Osteoblast (primary cell): ENCODE data around the gene NCKAP1. TPM values are rescaled to one million over a fixed set of nuclear protein-coding genes. Genes with fewer than 3 reads are reported as not detected.
A peak's percentile ranks its signal among the peaks of the same experiment; 100 is the strongest.

Source experiments
- DNase-seq: peaks from one replicate; pipeline ENCODE4 v3.0.0; 2011; ENCODE audit warnings: low spot score, mixed read lengths; ENCODE audit not compliant: insufficient read length; ENCODE audit errors: missing footprints
- H2AFZ ChIP-seq: 2 replicates; pipeline ENCODE4 v1.6.0; 2011; ENCODE audit warnings: mild to moderate bottlenecking, low read length
- H3K27ac ChIP-seq: 2 replicates; pipeline ENCODE4 v1.5.1; 2011; ENCODE audit warnings: mild to moderate bottlenecking, low read depth, low read length, moderate library complexity
- H3K27me3 ChIP-seq: 2 replicates; pipeline ENCODE4 v1.6.0; 2012; ENCODE audit warnings: mild to moderate bottlenecking, control low read depth, inconsistent platforms, low read length, moderate library complexity; ENCODE audit not compliant: insufficient read depth
- H3K36me3 ChIP-seq: 2 replicates; pipeline ENCODE4 v1.5.1; 2011; ENCODE audit warnings: mild to moderate bottlenecking, low read length, control low read depth, moderate library complexity; ENCODE audit not compliant: insufficient read depth
- H3K4me1 ChIP-seq: 2 replicates; pipeline ENCODE4 v1.5.1; 2011; ENCODE audit warnings: mild to moderate bottlenecking, low read length, control low read depth, moderate library complexity; ENCODE audit not compliant: insufficient read depth
- H3K4me2 ChIP-seq: 2 replicates; pipeline ENCODE4 v1.6.0; 2011; ENCODE audit warnings: mild to moderate bottlenecking, low read length; ENCODE audit not compliant: insufficient read depth
- H3K4me3 ChIP-seq: fragments of 200-600 bp; sonication (generic); 3 replicates; pipeline ENCODE4 v1.5.1; 2012; ENCODE audit warnings: mild to moderate bottlenecking, low read length, inconsistent platforms; ENCODE audit not compliant: insufficient read depth
- H3K79me2 ChIP-seq: 2 replicates; pipeline ENCODE4 v1.6.0; 2012; ENCODE audit warnings: mild to moderate bottlenecking, low read length, control low read depth, inconsistent platforms; ENCODE audit not compliant: insufficient read depth
- H3K9me3 ChIP-seq: 2 replicates; pipeline ENCODE4 v1.5.1; 2011; ENCODE audit warnings: low read depth, low read length, control low read depth
- H4K20me1 ChIP-seq: 2 replicates; pipeline ENCODE4 v1.6.0; 2012; ENCODE audit warnings: mild to moderate bottlenecking, low read length, control low read depth; ENCODE audit not compliant: insufficient read depth
- CTCF ChIP-seq: IDR thresholded peaks from 2 replicates; pipeline ENCODE4 v1.5.1; 2011; ENCODE audit warnings: mild to moderate bottlenecking, low read depth, low read length, moderate library complexity; ENCODE audit errors: extremely low read depth
- total RNA-seq: library from RNA; depleted of rRNA; stranded (reverse); fragments of >200 nt; gene quantifications from 2 replicates; pipeline ENCODE4 v1.2.3, GENCODE V29; 2012

Gene NCKAP1
- total RNA-seq, 1 donor = 209 TPM

DNA sequence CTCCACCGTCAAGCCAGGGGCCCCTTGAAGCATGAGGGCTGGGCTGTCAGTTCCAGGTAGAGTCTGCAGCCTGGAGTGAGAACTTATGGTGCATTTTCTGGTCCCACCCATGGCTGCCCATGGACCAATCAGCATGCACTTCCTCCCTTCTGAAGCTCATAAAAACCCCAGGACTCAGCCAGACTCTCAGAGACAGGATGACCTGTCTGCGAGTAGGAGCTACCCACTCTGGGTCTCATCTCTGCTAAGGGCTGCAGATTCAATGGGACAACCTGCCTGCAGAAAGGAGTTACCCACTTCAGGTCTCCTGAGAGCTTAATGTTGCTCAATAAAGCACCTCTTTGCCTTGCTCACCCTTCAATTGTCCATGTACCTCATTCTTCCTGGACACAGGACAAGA is 30.9 kb upstream of the NCKAP1 start:
- H4K20me1 ChIP-seq = no peaks in the 10 kb centered on the region
- no peak for TF ChIP-seq CTCF
- H3K4me1 ChIP-seq = no peaks in the 10 kb centered on the region
- H3K79me2 ChIP-seq = no peaks in the 10 kb centered on the region
- H3K9me3 ChIP-seq = no peaks in the 10 kb centered on the region
- no peak overlapping the region for H2AFZ ChIP-seq
- H3K27me3 ChIP-seq = no peaks in the 10 kb centered on the region
- no peak overlapping the region for H3K4me2 ChIP-seq
- no peak overlapping the region for H3K27ac ChIP-seq
- no peak for DNase-seq
- H3K4me3 ChIP-seq = no peak overlapping the region
- no peaks in the 10 kb centered on the region for H3K36me3 ChIP-seq

GRCh38 chr2:183068561-183068960 is 30.3 kb upstream of the NCKAP1 start:
- Histone ChIP-seq H3K79me2 (no peaks in the 10 kb centered on the region), H3K9me3 (no peaks in the 10 kb centered on the region), H3K4me3 (no peak overlapping the region), H4K20me1 (no peaks in the 10 kb centered on the region), H3K27me3 (no peaks in the 10 kb centered on the region), H3K27ac (no peak overlapping the region), H3K4me1 (no peaks in the 10 kb centered on the region), H3K36me3 (no peaks in the 10 kb centered on the region), H3K4me2 (no peak overlapping the region), H2AFZ (no peak overlapping the region)
- DNase-seq = no peak
- TF ChIP-seq CTCF = no peak

DNA sequence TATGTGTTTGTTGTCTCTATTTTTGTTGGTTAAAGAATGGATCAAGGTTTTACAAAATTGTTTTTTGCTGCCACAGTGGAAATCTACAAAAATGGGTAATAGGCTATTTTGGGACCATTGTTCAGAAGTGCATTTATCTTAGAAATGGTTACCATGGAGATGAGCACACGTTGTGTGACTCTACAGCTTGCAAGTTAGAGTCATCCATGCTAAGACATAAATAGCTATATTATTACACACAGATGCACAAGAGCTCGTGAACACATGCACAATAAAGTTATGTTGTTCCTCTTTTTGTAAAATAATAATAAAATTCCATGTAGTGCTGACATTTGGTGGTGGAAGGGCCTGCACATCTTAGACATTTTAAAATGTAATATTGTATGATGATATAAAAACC is 24.8 kb upstream of the NCKAP1 start:
- peak; percentile 92 for DNase-seq
- Histone ChIP-seq H3K27ac (peak overlapping the region; percentile 38), H4K20me1 (no peaks in the 10 kb centered on the region), H2AFZ (no peak overlapping the region), H3K27me3 (no peaks in the 10 kb centered on the region), H3K4me3 (no peak overlapping the region), H3K36me3 (no peaks in the 10 kb centered on the region), H3K79me2 (no peaks in the 10 kb centered on the region), H3K4me2 (no peak overlapping the region), H3K4me1 (peaks cover 18% of the 10 kb centered on the region), H3K9me3 (no peaks in the 10 kb centered on the region)
- TF ChIP-seq CTCF = no peak

DNA sequence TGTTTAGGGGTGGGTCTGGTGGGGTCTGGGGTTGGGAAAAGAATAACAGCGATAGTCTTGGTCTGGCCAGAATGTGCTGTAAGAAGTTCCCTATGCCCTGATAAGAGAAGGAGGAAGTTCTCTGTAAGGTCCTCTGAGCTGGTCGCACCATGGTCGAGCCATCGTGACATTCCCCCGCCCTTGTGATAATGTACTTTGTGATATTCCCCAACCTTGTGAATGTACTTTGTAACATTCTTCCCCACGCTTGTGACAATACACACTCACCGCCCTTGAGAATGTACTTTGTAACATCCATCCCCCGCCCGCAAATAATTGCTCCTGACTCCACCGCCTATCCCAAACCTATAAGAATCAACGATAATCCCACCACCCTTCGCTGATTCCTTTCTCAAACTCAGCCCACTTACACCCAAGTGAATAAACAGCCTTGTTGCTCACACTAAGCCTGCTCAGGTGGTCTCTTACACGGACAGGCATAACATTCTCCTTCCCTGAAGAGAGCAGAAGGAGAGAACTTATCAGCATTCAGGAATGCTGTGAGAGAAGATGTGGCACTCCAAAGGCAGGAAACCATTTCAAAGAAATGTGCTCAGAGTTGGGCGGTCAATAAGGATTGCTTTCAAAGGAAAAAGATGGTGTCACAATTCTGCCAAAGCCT is 22.4 kb upstream of the NCKAP1 start:
- Histone ChIP-seq H3K79me2 (no peaks in the 10 kb centered on the region), H3K4me2 (no peak overlapping the region), H3K27ac (no peak overlapping the region), H2AFZ (no peak overlapping the region), H3K4me3 (no peak overlapping the region), H3K36me3 (no peaks in the 10 kb centered on the region), H3K27me3 (no peaks in the 10 kb centered on the region), H4K20me1 (no peaks in the 10 kb centered on the region), H3K4me1 (peaks cover 18% of the 10 kb centered on the region), H3K9me3 (no peaks in the 10 kb centered on the region)
- no peak for TF ChIP-seq CTCF
- DNase-seq = no peak
